ENCODE results near the gene STEAP4.
"Not testable (repeated sequence)": the region's sequence is repeated elsewhere in the genome, so short reads cannot be mapped to it uniquely, and the experiment has no call there.

The STEAP4 gene

DNA sequence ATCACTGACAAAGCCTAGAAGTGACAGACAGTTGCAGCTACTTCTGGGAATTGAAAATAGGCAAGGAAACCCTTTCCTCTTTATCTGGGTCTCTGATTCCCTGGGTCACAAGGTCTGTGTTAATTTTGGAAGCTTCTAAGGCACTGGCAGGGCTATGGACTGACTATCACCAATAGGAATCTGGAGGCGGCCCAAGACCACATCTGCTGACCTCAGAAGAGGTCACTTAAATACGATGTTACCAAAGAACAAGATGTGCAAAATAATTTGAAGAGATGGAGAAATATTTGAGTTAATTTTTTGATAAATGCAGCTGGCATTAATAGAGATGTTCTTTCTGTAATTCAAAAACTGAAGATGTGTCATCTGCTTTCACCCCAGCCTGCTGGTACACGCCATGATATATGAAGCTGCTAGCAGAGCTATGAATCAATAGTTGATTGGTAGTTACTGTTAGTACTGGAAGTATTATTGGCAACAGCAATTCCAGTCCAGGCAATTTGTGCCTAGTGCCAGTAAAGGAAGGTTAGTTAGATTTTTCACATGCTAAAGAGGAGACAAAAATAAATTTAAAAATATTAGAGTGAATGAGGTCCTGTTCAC, 5.5 kb upstream of the STEAP4 start:
- DNase-seq (ENCODE audit: low read depth in 2 of 2): no peak

DNA sequence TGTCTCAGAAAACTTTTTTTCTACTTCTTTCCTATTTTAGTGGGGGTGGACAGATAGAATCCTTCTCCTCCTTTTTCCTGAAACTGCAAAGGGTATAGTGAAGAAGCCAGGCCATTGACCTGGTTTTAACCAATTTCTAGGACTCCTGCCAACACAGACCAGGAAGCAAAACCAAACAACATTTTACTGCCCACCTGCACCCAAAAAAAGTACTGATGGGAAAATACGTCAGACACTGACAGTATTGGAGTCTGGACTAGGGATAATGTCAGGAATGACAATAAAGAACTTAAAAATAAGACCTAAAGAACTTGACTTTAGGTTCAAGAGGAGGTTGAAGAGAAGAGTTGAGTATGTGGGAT, 5.0 kb upstream of the STEAP4 start:
- no peak for DNase-seq (ENCODE audit: low read depth in 2 of 2)

DNA sequence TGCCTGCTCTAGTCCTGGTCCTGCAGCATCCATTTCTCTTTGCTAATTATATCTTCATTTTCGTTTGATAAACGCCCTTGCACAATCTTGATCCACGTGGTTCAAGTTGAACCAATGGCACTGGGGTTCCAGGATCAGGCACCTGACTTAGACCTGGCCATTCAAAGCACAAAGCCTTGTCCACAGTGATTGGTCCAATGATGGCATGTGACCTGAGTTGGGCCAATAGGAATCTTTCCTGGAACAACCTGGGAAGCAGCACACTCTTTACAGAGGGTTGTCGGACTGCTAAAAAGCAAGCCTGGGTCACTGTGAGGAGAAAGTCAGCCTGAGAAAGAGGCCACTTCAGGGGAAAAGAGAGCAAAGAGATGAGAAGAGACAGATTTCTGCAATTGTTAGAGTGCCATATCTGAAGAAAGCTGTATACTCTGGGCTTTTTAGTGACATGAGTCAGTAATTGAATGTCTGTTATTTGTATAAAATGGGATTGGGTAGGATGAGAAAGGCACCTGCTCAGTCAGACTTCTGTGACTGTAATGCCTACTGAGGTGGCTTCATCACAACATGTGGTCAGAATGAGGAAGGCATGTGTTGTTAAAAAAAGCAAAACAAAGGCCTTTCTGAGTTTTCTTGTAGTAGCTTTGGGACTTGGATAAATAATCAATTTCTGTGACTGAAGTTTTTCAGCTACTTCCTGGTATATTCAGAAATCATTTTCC, 4.4 kb upstream of the STEAP4 start:
- DNase-seq (ENCODE audit: low read depth in 2 of 2): no peak

DNA sequence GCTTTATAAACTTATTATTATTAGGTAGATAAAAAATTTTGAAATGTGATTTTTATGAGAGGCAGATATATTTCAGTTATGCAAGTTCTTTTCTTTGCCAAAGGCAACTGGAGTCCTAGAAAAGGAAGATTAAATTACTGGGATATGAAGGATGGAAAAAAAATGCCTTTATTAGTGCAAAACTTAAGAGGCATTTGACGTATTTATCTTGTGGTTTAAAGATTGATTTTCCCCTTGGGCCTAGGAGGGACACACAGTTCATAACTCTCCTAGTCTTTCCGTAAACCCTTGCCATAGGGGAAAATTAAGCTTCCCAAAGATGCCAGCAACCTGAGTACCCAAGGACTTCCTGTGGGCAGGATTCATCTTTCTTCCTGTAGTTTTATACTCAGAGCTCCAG, 3.1 kb upstream of the STEAP4 start:
- DNase-seq (ENCODE audit: low read depth in 2 of 2): no peak

DNA sequence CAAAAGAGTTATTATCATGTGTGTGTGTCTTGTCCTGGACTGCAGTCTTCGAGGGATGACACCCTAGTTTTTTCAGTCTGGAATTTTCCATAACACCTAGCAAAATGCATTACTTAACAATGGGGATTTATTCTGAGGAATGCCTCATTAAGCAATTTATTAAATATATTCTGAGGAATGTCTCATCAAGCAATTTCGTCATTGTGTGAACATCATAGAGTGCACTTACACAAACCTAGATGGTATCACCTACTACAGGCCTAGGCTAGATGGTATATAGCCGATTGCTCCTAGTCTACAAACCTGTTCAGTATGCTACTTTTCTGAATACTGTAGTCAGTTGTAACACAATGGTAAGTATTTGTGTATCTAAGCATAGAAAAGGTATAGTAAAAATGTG, 1.1 kb upstream of the STEAP4 start:
- no peak for DNase-seq (ENCODE audit: low read depth in 2 of 2)

DNA sequence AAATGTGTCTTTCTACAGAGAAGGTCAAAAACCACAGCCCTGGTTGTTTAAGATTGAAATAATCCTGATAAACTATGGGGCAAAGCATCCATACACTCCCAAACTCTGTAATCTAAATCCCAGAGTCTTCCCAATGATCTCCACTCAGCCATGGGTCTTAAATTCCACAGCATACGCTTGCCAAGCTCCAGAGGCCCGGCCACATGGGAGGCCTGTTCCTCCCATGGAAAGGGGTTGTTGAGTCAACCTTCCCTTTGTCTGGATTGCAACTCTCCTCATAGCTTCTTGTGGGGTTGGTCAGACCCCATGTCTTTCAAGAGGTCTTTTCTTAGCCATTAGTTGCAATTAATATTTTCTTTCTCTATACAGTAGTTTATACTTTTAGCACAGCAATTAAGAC, 718 bp upstream of the STEAP4 start:
- no peak for DNase-seq (ENCODE audit: low read depth in 2 of 2)

DNA sequence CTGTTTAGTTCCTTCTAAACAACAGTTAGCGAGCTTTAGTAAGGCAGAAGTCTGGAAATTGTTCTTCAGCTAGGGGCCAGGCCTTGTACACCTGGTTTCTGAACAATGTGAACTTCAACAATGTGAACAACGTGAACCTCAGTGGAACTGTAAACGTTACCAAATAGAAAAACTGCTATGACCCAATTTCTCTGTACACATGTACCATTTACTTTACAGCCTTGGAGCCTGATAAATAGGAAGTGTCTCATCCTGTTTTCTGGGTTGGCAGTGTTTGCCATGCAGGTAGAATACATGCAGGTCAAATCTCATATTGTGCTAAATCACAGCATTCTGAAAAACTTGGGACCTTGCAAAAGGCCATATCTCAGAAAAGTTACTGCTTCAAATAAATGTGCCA, 1.6 kb downstream of the STEAP4 start:
- no peak for DNase-seq (ENCODE audit: low read depth in 2 of 2)

DNA sequence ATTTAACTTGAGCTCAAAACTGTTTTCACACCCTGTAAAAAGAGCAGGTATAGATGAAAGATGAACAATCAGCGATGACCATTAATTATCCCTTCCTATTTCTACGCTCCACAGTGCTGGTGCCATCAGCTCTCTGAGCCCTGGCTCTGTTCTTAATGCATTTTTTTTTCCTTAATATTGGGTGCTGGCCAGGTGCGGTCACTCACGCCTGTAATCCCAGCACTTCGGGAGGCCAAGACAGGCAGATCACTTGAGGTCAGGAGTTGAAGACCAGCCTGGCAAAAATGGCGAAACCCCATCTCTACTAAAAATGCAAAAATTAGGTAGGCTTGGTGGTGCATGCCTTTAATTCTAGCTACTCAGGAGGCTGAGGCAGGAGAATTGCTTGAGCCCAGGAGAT, 4.2 kb downstream of the STEAP4 start:
- no peak for DNase-seq (ENCODE audit: low read depth in 2 of 2)

DNA sequence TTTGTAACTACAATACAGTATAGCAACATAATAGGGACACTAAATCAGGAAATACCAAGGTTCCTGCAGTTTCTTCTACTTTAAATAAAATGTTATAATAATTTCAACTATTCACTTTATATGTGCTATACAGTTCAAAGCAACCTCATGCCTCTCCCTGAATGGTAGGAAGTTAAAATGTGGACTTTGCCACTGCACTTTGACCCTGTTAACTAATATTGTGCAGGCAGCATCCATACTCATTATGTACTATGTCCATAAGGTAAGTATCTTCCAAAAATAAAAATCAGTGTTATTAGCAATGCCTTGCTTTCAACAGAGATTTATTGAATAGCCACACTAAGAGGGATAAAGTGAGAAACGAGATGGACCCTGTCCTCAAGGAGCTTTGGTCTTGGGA, 4.8 kb downstream of the STEAP4 start:
- no peak for DNase-seq (ENCODE audit: low read depth in 2 of 2)

DNA sequence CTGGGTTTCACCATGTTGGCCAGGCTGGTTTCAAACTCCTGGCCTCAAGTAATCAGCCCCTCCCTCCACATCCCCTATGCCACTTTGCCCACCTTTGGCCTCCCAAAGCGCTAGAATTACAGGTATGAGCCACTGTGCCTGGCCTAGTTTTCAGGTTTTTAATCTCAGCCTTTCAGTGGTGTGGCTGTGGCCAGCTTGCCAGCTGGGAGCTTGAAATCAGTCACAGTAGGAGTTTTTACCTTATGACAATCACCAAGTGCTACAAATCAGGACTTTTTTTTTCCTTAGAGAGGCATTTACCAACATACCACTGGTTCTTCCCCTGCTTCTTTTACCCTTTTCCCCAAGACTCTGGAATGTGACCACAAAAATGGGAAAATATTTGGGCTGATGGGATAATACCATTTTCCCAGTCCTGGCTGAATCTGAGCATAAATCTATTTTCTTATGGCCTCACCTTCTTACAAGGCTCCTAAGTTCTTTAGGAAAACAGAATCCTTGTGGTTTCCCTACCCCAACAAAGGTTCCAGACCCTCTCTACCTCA, 6.2 kb downstream of the STEAP4 start:
- no peak for DNase-seq (ENCODE audit: low read depth in 2 of 2)

DNA sequence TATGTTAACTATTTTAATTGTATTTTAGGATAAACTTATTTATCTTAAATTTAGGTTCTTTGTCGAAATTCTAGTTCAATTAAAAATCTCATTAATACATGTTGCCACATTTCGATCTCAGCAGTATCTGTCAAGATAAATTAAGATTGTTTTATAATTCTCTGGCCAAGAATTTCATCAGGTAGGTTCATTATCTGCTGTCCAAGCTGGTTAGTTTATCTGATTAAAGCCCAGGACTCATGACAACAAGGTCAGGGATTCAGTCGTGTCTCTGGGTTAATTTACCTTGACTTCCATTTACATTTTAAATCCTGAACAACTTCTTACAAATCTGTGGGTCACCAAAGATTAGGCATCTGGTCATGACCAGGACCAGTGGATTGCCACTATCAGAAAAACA, 7.6 kb downstream of the STEAP4 start:
- DNase-seq (ENCODE audit: low read depth in 2 of 2): no peak

DNA sequence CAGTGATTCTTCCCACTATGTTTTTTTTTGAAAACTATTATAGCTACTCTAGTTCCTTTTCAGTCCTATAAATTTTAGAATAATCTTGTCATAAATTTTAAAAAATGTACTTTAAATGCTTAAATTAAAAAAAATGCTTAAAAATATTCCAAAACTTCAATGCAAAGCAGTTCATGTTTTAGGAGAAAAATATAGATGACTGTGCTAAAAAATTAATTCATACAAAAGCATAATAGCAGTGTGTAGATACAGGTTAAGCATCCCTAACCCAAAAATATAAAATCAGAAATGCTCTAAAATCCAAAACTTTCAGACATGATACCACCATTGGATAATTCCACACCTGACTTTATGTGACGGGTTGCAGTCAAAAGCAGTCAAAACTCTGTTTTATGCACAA, 12.8 kb downstream of the STEAP4 start:
- no peak for DNase-seq (ENCODE audit: low read depth in 2 of 2)

DNA sequence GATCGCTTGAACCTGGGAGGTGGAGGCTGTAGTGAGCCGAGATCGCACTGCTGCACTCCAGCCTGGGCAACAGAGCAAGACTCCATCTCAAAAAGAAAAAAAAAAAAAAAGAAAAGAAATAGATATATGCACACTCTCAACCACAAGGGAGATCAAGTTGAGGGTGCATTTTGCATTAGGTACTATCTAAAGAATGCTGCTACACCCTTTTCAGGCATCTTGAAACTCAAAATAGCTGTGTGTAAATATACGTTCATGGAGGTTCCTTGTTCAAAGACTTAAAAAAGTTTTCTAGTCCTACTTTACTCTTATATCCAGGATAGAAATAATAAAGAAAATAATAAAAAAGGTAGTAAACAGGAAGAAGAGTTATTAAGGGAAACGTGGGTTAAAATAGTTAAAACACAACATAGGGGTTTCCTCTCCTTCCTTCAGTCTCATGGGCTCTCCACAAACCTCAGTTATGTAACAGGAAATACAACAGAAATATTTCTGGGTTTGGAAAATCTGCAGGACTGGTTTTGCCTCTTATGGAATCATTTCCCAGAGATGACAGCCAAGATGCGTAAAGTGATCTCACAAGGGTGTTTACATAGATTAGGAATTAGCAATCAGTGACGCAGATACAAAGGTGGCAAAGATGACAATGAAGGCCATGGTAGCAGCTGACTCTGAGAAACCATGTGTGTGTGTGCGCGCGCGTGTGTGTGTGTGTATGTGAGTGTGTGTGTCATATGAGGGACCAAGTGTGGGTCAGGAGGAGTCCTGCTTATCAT, 15.1 kb downstream of the STEAP4 start:
- DNase-seq (ENCODE audit: low read depth in 2 of 2): no peak

DNA sequence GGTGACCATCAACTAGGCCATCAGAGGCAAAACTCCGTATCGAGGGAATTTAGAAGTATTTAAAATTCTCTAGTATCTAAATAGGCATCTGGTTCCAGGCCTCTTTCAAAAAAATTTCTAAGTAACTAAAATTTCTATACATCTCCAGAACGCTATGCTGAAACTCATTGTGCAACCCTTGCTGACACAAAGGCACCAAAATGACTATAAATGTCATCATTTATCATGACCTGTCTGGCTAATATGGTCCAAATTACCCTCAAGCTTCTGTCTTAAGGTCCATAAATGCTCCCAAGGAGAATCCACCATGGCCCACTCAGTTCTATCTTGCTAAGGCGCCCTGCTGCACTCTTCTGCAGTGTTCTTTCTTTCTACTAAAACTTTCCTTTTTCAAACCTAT, 16.2 kb downstream of the STEAP4 start:
- no peak for DNase-seq (ENCODE audit: low read depth in 2 of 2)

DNA sequence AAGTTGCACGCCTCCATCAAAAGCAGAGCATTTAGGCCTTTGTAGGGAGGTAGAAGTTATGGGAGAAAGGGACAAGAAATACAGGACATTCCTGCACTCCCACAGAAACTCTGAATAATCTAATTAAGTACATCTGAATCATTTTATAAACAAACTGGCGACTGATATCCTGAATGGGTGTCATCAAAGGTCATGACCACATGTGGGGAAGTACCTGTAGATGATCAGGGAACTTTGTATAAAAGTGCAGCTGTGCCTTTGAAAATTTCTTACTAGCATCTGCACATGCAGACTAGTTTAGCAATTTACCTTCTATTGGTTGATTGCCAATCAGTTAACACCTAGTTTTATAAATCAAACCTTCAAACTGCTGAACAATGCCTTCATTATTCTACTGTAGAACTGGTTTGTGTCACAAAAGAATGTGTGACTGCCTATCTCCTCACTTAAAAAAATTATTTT, 17.1 kb downstream of the STEAP4 start:
- no peak for DNase-seq (ENCODE audit: low read depth in 2 of 2)

DNA sequence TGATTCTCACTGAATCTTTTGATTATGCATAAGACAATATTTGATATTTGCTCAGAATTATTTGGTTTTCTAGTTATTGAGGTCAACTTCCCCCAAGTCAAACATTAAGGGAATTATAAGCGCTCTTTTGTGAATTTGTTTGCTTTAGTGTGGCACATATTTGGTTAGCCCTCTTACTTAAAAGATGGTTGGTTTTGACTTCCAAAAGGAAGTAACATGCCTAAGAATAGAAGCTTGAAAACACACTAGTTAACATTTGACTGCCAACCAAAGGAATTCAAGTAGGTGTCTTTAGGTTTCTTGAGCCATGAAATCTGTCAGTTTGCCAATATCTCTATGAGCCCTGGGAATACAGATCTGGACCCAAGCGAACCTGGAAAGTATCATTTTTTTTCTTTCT, 24.9 kb downstream of the STEAP4 start:
- no peak for DNase-seq (ENCODE audit: low read depth in 2 of 2)

DNA sequence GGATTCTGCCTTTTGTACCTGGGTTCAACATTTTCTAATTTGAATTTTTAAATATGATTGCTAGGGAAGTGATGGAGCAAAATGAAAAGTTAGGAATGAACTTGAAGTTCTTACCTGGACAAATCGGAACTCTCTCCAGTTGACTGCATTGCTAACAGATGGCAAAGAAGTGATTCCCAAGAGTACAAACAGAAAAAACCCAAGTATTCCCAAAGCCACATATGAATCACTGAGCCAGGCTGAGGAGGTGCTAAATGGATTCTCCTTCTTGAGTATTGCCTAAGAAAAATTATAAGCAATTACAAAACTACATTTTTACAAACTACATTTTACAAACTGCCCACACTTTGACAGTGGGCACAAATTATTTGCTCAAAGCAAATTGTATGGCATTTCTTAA, 25.9 kb downstream of the STEAP4 start:
- DNase-seq (ENCODE audit: low read depth in 2 of 2): no peak

DNA sequence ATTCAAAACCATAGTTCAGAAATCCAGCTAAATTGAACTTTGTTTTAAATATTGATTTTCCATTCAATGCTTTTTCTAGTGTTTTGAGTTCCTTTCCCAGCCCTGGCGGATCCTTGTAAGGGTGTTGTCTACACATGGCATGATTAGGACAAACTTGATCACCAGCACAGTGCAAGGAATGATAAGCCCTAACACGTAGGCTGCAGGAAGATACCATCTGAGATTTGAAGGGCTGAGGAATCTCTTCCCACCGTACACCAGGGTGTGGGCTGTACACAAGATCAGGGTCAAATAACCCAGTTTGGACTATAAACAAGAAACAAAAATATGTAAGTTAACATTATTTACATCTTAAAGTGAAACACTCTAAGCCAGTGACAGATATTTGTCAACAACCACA, 27.4 kb downstream of the STEAP4 start:
- DNase-seq (ENCODE audit: low read depth in 2 of 2): no peak

DNA sequence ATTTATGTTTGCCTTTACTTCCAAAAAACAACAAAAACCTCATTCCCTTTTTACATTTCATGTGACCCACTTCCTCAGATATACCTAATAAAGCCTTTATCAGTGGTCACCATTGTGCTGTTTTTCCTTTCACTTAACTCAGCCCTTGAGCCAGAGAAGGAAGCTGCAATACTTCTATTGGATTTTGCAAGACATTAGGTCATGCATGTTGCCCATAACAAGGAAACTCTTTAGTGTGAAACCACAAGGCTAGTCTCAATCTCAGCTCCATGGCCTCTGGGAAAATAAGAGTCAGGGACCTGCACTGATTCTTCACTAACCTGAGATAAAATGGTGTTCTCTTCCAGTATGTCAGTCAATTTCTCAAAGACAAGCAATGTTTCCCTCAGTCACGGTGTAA, 27.8 kb downstream of the STEAP4 start:
- DNase-seq (ENCODE audit: low read depth in 2 of 2): no peak

DNA sequence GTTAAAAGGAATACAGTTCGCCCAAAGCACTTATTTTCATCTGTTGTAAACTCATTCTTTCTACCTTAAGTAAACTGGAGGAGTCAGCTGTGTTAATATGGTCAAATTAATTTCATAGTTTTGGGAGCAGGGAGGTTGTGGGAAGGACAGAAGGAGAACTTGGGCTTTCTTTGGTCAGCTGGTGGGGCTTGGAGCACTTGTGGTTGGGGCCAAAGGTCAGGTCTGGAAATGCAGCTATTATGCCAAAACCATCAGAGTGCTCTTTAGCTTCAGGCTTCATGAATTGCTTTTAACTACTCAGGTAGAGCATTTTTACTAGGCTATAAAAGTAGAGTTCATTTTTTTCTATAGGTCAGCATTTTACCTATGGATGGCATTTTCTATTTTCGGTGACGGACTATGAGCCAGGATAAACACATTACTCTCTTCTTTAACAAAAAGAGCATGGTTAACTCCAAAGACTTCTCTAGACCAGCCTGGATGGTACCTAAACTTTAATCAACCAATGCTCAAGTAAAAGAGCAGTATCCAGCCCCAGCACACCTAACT, 30.0 kb downstream of the STEAP4 start:
- no peak for DNase-seq (ENCODE audit: low read depth in 2 of 2)

DNA sequence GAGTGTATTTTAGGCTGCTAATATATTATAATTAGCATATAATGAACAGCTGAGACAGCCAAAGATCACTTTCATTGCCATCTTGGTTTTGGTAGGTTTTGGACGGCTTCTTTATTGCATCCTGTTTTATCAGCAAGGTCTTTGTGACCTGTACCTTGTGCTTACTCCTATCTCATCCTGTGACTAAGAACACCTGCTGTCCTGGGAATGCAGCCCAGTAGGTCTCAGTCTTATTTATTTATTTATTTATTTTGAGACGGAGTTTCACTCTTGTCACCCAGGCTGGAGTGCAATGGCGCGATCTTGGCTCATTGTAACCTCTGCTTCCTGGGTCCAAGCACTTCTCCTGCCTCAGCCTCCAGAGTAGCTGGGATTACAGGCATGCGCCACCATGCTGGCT, 31.8 kb downstream of the STEAP4 start:
- not testable (repeated sequence) for DNase-seq (ENCODE audit: low read depth in 2 of 2)

DNA sequence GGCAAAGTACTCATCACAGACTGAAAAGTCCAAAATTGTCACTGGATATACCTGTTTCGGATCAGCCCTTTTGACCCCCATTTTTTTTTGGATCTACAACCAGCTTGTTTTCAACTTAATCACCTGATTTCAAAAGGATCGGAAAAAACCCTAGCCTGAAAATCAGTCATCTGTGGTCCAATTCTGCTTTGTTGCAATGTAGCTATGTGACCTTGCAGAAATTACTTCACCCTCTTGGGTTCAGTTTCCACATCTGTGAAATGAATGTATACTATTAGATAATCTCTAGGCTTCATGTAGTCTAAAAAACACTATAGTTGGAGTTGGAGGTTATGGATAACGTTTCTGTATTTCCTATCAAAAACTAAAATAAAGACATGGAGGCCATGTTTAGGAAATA, 37.1 kb downstream of the STEAP4 start:
- DNase-seq (ENCODE audit: low read depth in 2 of 2): no peak

DNA sequence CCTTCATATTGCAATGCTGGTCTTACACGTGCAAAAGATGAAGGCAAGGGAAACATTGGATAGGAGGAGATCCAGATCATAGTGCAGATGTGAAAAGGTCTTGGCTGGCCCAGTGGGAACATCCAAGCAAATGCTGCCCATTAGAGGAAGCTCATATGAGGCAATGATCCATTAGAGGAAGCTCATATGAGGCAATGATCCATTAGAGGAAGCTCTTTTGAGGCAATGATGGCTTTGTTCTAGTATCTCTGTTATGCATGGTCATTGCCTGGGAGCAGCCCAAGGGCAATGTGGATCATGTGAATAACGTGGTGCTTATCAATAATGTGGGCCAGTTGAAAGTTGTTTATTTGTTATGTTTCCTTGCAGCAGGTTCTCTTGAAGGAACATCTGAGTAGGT, 37.8 kb downstream of the STEAP4 start:
- DNase-seq (ENCODE audit: low read depth in 2 of 2): no peak
